HepG2 (cell line): ENCODE data around the gene DOLK. TPM values are rescaled to one million over a fixed set of nuclear protein-coding genes. Genes with fewer than 3 reads are reported as not detected.

Experiments used
- ATAD3A ChIP-seq: sonication (generic); formaldehyde crosslinking; IDR thresholded peaks from 2 replicates; pipeline ENCODE4 v1.4.0; 2020; ENCODE audit warnings: missing genetic modification reagents
- ATF1 ChIP-seq: IDR thresholded peaks from 2 replicates; pipeline ENCODE4 v1.6.1; 2016; ENCODE audit warnings: mild to moderate bottlenecking, control low read depth
- CEBPZ ChIP-seq: IDR thresholded peaks from 2 replicates; pipeline ENCODE4 v1.6.1; 2012; ENCODE audit warnings: low read length, improper control_type of control experiment
- ERF ChIP-seq: IDR thresholded peaks from 2 replicates; pipeline ENCODE4 v1.6.1; 2018; ENCODE audit warnings: missing biosample characterization, missing genetic modification reagents
- ESRRA ChIP-seq: sonication (generic); formaldehyde crosslinking; IDR thresholded peaks from 2 replicates; pipeline ENCODE4 v1.5.1; 2020; ENCODE audit warnings: mild to moderate bottlenecking, low read depth, missing genetic modification reagents
- GMEB2 ChIP-seq: IDR thresholded peaks from 2 replicates; pipeline ENCODE4 v1.6.1; 2016; ENCODE audit warnings: missing biosample characterization, missing genetic modification reagents, low read depth
- KDM6A ChIP-seq: IDR thresholded peaks from 2 replicates; pipeline ENCODE4 v1.6.1; 2016; ENCODE audit warnings: low read depth
- MAFF ChIP-seq: IDR thresholded peaks from 2 replicates; pipeline ENCODE4 v1.6.1; 2011; ENCODE audit warnings: low read depth, low read length, improper control_type of control experiment
- MIER2 ChIP-seq: IDR thresholded peaks from 2 replicates; pipeline ENCODE4 v1.6.1; 2016; ENCODE audit warnings: missing biosample characterization, missing genetic modification reagents
- MZF1 ChIP-seq: sonication (generic); formaldehyde crosslinking; IDR thresholded peaks from 2 replicates; pipeline ENCODE4 v1.8.1; 2023; ENCODE audit warnings: mild to moderate bottlenecking, missing genetic modification reagents, borderline replicate concordance
- NONO ChIP-seq, 2 experiments: fragments of 450-650 bp in 1 of 2; sonication (generic) in 1 of 2; formaldehyde crosslinking in 1 of 2; IDR thresholded peaks in 1 of 2; conservative IDR thresholded peaks in 1 of 2; 2 replicates each; pipeline versions ENCODE4 v1.6.1 to v1.8.0; 2017 to 2022; ENCODE audit warnings: mild to moderate bottlenecking in 1 of 2, missing genetic modification reagents in 1 of 2, moderate library complexity in 1 of 2
- SNRNP70 ChIP-seq: fragments of 200-400 bp; formaldehyde crosslinking; IDR thresholded peaks from 2 replicates; pipeline ENCODE4 v1.6.1; 2017; ENCODE audit warnings: mild to moderate bottlenecking, low read depth, low read length, moderate library complexity
- ZBTB2 ChIP-seq: sonication (generic); formaldehyde crosslinking; IDR thresholded peaks from 2 replicates; pipeline ENCODE4 v1.8.0; 2022; ENCODE audit warnings: low read depth, missing genetic modification reagents
- ZNF335 ChIP-seq: sonication (generic); formaldehyde crosslinking; IDR thresholded peaks from 2 replicates; pipeline ENCODE4 v1.4.0; 2020; ENCODE audit warnings: missing genetic modification reagents
- ZNF484 ChIP-seq: sonication (generic); formaldehyde crosslinking; IDR thresholded peaks from 2 replicates; pipeline ENCODE4 v1.5.1; 2020; ENCODE audit warnings: mild to moderate bottlenecking, low read depth, missing genetic modification reagents, borderline replicate concordance
- ZNF530 ChIP-seq: sonication (generic); formaldehyde crosslinking; IDR thresholded peaks from 2 replicates; pipeline ENCODE4 v1.5.0; 2020; ENCODE audit warnings: low read depth, mild to moderate bottlenecking, missing genetic modification reagents
- ZNF552 ChIP-seq: sonication (generic); formaldehyde crosslinking; IDR thresholded peaks from 2 replicates; pipeline ENCODE4 v1.9.0; 2022; ENCODE audit warnings: missing genetic modification reagents, mild to moderate bottlenecking, borderline replicate concordance
- polyA plus RNA-seq, 8 experiments: library from polyadenylated mRNA; depleted of rRNA in 3 of 8; stranded (reverse) in 7 of 8; unstranded in 1 of 8; fragments of >200 nt; fragmentation: Illumina TruSeq in 4 of 8; extraction: Trizol in 4 of 8; gene quantifications; 2 replicates each; pipeline versions ENCODE4 v1.2.1 to v1.2.3, GENCODE V29; 2011 to 2016; ENCODE audit warnings: low read depth in 4 of 8, missing spikeins in 1 of 8, mixed read lengths in 1 of 8; ENCODE audit not compliant: insufficient read depth in 1 of 8
- total RNA-seq, 5 experiments: library from RNA; depleted of rRNA; stranded (reverse); fragments of >200 nt; fragmentation: Illumina TruSeq; extraction: Trizol; gene quantifications; 2 replicates each; pipeline ENCODE4 v1.2.3, GENCODE V29; 2016; ENCODE audit warnings: low read depth in 1 of 5
- TF ChIP-seq, protein P1 (sequence below): sonication (generic); formaldehyde crosslinking; IDR thresholded peaks from 2 replicates; pipeline ENCODE4 v1.5.0; 2020; ENCODE audit warnings: missing genetic modification reagents
- TF ChIP-seq, protein P2 (sequence below): sonication (generic); formaldehyde crosslinking; IDR thresholded peaks from 2 replicates; pipeline ENCODE4 v1.4.0; 2020; ENCODE audit warnings: mild to moderate bottlenecking, missing genetic modification reagents

Gene DOLK
- total and polyA plus RNA-seq, 2 of the 13 experiments (the other 11 are each of a cell fraction or from before 2014, with no cell fraction given) = 15.4 to 18.7 TPM

- TF ChIP-seq MIER2 (CRISPR knock-in tag) (no peak), GMEB2 (no peak), ZBTB2 (CRISPR knock-in tag) (no peak), CEBPZ (no peak), KDM6A (CRISPR knock-in tag) (no peak), MZF1 (CRISPR knock-in tag) (no peak), MAFF (no peak), ESRRA (no peak), ZNF530 (no peak), SNRNP70 (no peak), ZNF552 (CRISPR knock-in tag) (no peak), NONO (IDR thresholded peaks at IDR 0.05) (no peak), NONO (CRISPR knock-in tag; conservative IDR thresholded peaks at IDR 0.05) (no peak), ZNF484 (no peak), ATAD3A (CRISPR knock-in tag) (no peak), ATF1 (CRISPR knock-in tag) (no peak), ZNF335 (no peak), ERF (CRISPR knock-in tag) (no peak)
- TF ChIP-seq, protein P1, sequence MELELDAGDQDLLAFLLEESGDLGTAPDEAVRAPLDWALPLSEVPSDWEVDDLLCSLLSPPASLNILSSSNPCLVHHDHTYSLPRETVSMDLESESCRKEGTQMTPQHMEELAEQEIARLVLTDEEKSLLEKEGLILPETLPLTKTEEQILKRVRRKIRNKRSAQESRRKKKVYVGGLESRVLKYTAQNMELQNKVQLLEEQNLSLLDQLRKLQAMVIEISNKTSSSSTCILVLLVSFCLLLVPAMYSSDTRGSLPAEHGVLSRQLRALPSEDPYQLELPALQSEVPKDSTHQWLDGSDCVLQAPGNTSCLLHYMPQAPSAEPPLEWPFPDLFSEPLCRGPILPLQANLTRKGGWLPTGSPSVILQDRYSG (CRISPR knock-in tag) = no peak
- TF ChIP-seq, protein P2, sequence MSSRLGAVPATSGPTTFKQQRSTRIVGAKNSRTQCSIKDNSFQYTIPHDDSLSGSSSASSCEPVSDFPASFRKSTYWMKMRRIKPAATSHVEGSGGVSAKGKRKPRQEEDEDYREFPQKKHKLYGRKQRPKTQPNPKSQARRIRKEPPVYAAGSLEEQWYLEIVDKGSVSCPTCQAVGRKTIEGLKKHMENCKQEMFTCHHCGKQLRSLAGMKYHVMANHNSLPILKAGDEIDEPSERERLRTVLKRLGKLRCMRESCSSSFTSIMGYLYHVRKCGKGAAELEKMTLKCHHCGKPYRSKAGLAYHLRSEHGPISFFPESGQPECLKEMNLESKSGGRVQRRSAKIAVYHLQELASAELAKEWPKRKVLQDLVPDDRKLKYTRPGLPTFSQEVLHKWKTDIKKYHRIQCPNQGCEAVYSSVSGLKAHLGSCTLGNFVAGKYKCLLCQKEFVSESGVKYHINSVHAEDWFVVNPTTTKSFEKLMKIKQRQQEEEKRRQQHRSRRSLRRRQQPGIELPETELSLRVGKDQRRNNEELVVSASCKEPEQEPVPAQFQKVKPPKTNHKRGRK (CRISPR knock-in tag) = no peak
Measured at GRCh38 chr9:128912270-128912853, 35.0 kb downstream of the DOLK start (continued).
